HepG2 (cell line): Measurements from ENCODE around the gene HDGFL3.

ENCODE experiments used
- CTCF ChIP-seq: sonication (generic); formaldehyde crosslinking; IDR thresholded peaks from 2 replicates; pipeline ENCODE4 v1.5.0; 2020; ENCODE audit warnings: mild to moderate bottlenecking, missing genetic modification reagents, moderate library complexity
- EP300 ChIP-seq, 3 experiments: sonication (generic) in 1 of 3; formaldehyde crosslinking in 1 of 3; IDR thresholded peaks; 2 replicates each; pipeline versions ENCODE4 v1.5.1 to v1.6.1; 2011 to 2020; ENCODE audit warnings: low read depth in 2 of 3, low read length in 2 of 3, borderline replicate concordance in 1 of 3, improper control_type of control experiment in 1 of 3, mild to moderate bottlenecking in 1 of 3, missing genetic modification reagents in 1 of 3, moderate library complexity in 1 of 3
- FOXP1 ChIP-seq, 2 experiments: fragments of 450-650 bp in 1 of 2; IDR thresholded peaks; 2 replicates each; pipeline ENCODE4 v1.6.1; 2017 to 2018; ENCODE audit warnings: antibody characterized with exemption in 1 of 2
- GATAD1 ChIP-seq: IDR thresholded peaks from 2 replicates; pipeline ENCODE4 v1.6.1; 2016; ENCODE audit warnings: missing genetic modification reagents, missing compliant biosample characterization
- MTA3 ChIP-seq: sonication (generic); formaldehyde crosslinking; IDR thresholded peaks from 2 replicates; pipeline ENCODE4 v1.4.0; 2020; ENCODE audit warnings: missing genetic modification reagents
- REST ChIP-seq, 2 experiments: IDR thresholded peaks; 2 replicates each; pipeline ENCODE4 v1.6.1; 2011 to 2012; ENCODE audit warnings: low read length in 2 of 2, borderline replicate concordance in 1 of 2, low read depth in 1 of 2, mild to moderate bottlenecking in 1 of 2, moderate library complexity in 1 of 2
- SMC3 ChIP-seq: IDR thresholded peaks from 2 replicates; pipeline ENCODE4 v1.6.1; 2011; ENCODE audit warnings: low read length, improper control_type of control experiment
- TARDBP ChIP-seq: sonication (generic); formaldehyde crosslinking; IDR thresholded peaks from 2 replicates; pipeline ENCODE4 v1.8.0; 2022; ENCODE audit warnings: mild to moderate bottlenecking, missing genetic modification reagents
- TBX2 ChIP-seq: sonication (generic); formaldehyde crosslinking; IDR thresholded peaks from 2 replicates; pipeline ENCODE4 v1.5.0; 2020; ENCODE audit warnings: missing genetic modification reagents, mild to moderate bottlenecking, borderline replicate concordance
- YY1 ChIP-seq: IDR thresholded peaks from 2 replicates; pipeline ENCODE4 v1.6.1; 2011; ENCODE audit warnings: low read length, low read depth, moderate library complexity, mild to moderate bottlenecking; ENCODE audit not compliant: insufficient read depth, insufficient replicate concordance
- ZFX ChIP-seq: sonication (generic); formaldehyde crosslinking; IDR thresholded peaks from 2 replicates; pipeline ENCODE4 v1.4.0; 2020; ENCODE audit warnings: mild to moderate bottlenecking, low read depth, missing genetic modification reagents, moderate library complexity
- ZNF451 ChIP-seq: sonication (generic); formaldehyde crosslinking; IDR thresholded peaks from 2 replicates; pipeline ENCODE4 v1.5.0; 2020; ENCODE audit warnings: mild to moderate bottlenecking, missing genetic modification reagents

- TF ChIP-seq FOXP1 (IDR thresholded peaks at IDR 0.05) (no peak), FOXP1 (CRISPR knock-in tag; IDR thresholded peaks at IDR 0.05) (no peak), SMC3 (no peak), ZNF451 (CRISPR knock-in tag) (no peak), EP300 (IDR thresholded peaks at IDR 0.05; ENCODE audit: low read depth in 2 of 2, low read length in 2 of 2) (no peak), EP300 (CRISPR knock-in tag; IDR thresholded peaks at IDR 0.05; ENCODE audit: borderline replicate concordance) (no peak), ZFX (no peak), YY1 (no peak), REST (IDR thresholded peaks at IDR 0.05; ENCODE audit: borderline replicate concordance in 1 of 2, low read depth in 1 of 2, low read length in 2 of 2) (no peak), GATAD1 (CRISPR knock-in tag) (no peak), TBX2 (no peak), CTCF (no peak), MTA3 (CRISPR knock-in tag) (no peak), TARDBP (no peak)
Observed at GRCh38 chr15:83098079-83098478, 109.5 kb downstream of the HDGFL3 start.
